A673 (cell line): ENCODE data around the gene AKR1C4.

ENCODE experiments used
- EZH2 ChIP-seq: fragments of 200-600 bp; sonication (generic); IDR thresholded peaks from 2 replicates; pipeline ENCODE4 v1.6.1; 2017; ENCODE audit warnings: borderline replicate concordance, low read depth, mild to moderate bottlenecking, mixed read lengths, antibody characterized with exemption, low read length; ENCODE audit not compliant: poor library complexity, severe bottlenecking
- TF ChIP-seq, protein P1 (sequence below): fragments of 300-800, 200-600 bp; sonication (generic); conservative IDR thresholded peaks from 2 replicates; pipeline ENCODE4 v1.5.1; 2017; ENCODE audit warnings: low read depth, mild to moderate bottlenecking, antibody characterized with exemption, low read length, moderate library complexity, mixed read lengths

- TF ChIP-seq, protein P1, sequence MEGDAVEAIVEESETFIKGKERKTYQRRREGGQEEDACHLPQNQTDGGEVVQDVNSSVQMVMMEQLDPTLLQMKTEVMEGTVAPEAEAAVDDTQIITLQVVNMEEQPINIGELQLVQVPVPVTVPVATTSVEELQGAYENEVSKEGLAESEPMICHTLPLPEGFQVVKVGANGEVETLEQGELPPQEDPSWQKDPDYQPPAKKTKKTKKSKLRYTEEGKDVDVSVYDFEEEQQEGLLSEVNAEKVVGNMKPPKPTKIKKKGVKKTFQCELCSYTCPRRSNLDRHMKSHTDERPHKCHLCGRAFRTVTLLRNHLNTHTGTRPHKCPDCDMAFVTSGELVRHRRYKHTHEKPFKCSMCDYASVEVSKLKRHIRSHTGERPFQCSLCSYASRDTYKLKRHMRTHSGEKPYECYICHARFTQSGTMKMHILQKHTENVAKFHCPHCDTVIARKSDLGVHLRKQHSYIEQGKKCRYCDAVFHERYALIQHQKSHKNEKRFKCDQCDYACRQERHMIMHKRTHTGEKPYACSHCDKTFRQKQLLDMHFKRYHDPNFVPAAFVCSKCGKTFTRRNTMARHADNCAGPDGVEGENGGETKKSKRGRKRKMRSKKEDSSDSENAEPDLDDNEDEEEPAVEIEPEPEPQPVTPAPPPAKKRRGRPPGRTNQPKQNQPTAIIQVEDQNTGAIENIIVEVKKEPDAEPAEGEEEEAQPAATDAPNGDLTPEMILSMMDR: no peak
- no peak for TF ChIP-seq EZH2
Observed at GRCh38 chr10:5234106-5234860, 37.6 kb downstream of the AKR1C4 start.
